Iris pigment epithelial cell (primary cell): ENCODE results near the gene MOCOS.
A peak's percentile ranks its signal among the peaks of the same experiment; 100 is the strongest.

Source experiments
- DNase-seq: peaks from one replicate; pipeline ENCODE4 v3.0.0-alpha.2; 2011; ENCODE audit warnings: low read depth

Gene MOCOS

GRCh38 chr18:36304723-36305122 is 117.4 kb downstream of the MOCOS start:
- DNase-seq, result no peak

GRCh38 chr18:36305375-36305774 is 118.1 kb downstream of the MOCOS start:
- DNase-seq, result no peak

GRCh38 chr18:36307513-36307912 is 120.2 kb downstream of the MOCOS start:
- peak; percentile 15 for DNase-seq

DNA sequence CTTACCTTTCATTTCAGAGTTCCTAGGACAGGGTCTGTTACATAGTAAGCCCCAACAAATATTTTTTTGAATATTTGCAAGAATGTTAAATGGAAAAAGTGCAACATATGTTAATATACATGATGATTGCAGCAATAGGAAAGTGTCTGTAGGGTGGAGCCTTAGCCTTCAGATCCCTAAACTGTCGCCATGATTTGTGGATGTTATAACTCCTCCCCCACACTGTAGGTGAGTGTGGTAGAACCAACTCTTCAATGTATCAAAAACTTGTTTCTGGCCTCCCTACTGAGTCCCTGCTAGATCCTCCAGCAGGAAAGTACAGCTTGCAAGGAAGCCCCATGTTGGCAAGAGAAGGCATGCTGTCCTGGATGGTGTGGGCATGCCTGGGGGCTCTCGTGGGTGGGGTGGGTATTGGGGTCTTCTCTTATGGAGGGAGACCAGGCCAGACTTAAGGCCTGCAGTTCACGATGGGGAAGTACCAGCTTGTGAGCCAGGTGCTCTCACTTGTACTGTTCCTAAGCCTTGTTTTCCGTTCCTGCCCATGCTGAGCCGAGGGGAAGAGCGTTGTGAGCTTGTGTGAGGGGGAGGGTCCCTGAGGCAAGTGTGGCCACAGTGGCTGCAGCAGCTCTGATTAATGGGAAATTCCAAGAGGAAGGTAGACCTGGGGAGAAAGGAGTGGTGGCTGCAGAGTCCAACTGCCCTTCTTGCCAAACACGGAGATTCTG is 121.6 kb downstream of the MOCOS start:
- DNase-seq, result no peak

- peak; percentile 97 for DNase-seq
Measured at GRCh38 chr18:36309436-36310391, 122.4 kb downstream of the MOCOS start.

DNA sequence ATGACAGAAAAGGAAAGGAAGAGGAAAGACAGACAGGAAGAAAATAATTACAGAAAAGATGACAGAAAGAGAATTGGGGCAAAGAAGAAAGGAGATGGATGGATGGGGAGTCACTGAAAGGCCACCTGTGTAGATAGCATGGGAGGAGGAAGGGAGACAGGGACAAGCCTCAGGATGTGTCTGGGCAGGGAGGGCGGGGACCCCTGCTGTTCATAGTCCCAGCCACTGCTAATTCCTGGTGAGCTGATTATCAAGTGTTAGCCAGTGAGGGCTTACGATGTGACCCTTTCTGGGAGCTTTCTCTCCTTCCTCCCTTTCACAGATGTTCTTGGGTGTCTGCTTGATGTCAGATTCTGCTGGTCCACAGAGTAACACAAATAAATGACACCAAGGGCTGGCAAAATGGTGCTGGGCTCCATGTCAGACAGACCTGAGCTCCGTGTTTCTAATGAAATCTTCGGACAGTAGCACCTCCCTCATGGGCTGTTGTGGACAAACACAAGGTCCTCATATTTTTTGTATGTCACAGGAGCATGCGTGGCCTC is 123.8 kb downstream of the MOCOS start:
- DNase-seq, result no peak

DNA sequence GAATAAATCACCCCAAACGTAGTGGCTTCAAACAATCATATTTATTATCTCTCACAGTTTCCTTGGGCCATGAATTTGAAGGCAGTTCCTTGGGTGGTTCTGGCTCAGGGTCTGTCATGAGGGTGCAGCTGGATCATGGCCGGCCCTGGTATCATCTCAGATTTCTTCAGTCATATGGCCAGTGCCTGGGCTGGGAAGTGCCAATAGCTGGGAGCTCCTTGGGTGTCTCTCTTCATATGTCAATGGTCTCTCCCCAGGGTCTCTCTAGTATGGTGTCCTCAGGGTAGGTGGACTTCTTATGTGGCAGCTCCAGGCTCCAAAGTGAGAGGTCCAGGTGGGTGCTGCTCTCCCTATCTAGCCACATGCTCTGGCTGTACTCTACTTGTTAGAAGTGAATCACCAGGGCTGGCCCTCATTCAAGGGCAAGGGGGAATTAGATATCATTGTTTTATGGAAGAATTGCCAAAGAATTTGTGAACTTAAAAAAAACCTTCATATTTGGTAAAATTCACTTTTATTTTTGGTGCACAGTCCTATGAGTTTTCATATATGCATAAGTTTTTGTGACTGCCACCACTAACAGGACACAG is 125.6 kb downstream of the MOCOS start:
- DNase-seq, result peak; percentile 53

DNA sequence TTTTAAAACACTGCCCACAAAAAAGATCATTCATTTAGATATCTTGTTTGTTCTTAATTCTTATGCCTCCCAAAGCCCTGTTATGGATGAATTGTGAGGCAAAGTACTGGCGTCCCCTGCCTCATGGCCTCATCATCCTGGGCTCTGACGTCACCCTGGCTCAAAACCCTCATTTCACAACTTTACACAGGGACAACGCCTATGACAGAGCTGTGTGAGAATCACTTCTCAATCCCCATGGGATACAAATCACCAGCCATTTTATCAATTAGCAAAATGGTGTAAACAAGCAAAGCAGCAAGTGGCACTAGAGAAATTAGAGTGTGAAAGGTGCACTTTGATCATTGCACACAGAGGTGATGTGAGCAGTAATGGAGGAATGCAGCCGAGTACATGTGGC is 126.8 kb downstream of the MOCOS start:
- peak; percentile 29 for DNase-seq

- peak; percentile 85 for DNase-seq
Measured at GRCh38 chr18:36314754-36315153, 127.5 kb downstream of the MOCOS start.

- peak; percentile 60 for DNase-seq
Measured at GRCh38 chr18:36315736-36316135, 128.4 kb downstream of the MOCOS start.

GRCh38 chr18:36316246-36316645 is 128.9 kb downstream of the MOCOS start:
- no peak for DNase-seq
